Measurements from ENCODE around the gene DNAAF9.
A peak's percentile ranks its signal among the peaks of the same experiment; 100 is the strongest.

The DNAAF9 gene

DNA sequence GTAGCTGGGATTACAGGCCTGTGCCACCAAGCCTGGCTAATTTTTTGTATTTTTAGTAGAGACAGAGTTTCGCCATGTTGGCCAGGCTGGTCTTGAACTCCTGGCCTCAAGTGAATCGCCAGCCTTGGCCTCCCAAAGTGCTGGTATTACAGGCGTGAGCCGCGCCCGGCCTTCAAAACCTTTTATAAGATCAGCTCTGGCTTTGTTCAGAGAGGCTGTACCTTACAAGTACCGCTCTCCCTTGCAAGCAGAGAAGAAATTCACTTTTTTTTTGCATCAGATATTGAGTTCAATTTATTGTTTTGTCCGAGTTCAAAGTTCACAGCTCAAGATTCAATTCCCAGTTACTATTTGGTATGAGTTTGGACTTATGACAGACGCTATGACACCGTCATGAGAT is 1.9 kb upstream of the DNAAF9 start:
- DNase-seq, result no peak

DNA sequence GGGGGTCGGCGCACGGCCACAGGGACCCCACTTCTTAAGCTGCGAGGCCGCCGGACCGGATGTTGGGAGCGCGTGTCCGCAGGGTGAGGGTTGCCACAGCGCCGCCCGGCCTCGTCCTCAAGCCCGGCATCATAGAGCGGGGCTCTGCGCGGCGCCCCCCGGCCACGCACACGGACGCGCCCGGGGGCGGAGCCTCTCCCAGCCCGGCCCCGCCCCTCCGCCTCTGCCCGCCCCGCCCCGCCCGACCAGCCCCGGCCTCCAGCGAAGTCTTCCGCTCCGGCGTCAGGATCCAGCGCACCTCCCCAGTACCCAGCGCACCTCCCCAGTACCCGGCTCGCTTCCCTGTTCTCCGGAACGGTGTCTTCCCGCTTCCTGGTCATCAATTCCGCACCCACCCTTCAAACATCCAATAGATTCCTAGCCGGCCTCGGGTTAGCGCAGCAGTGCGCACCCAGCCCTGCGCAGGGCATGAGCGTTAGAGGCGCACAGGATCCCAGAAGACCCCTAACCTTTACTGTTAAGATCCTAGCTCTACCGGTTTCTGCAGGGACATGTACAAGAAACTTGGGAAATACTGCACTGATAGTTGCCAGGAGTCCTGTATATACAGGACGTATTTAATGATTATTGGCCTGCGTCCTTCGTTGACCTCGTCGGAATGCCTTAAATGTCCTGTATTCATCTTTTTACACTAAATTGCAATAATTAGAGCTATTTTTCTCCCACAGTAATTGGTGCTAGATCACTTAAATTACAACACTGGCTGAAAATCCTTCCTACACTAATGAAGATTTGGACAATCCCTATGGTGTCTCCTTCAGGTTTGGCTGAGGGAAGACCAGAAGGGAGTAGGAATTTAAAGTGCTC is 535 bp upstream of the DNAAF9 start:
- peak; percentile 75 for DNase-seq

DNA sequence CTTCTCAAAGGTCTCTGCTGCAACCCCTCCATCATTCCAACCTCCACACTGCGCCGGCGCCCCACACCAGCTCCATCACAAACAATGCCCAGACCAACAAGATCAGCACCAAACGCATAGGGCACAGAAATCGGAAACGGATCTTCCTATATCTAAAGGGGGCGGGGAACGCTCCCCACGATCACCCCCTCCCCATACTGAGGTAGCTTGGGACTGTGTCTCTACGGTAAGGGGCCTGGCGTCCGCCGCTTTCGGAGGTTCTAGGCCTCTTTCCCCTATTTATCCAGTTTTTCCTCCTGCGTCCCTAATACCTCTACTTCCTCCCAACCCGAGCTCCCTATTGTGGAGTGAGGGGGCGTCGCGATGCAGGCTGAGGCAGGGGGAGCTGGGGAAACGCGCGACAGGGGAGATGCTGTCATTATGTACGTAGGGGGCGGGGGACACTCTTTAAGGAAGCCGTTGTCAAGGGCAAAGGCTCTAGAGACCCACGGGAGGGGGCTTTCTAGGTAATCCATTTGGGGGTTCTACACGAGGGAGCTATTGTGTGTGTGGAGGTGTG is 909 bp downstream of the DNAAF9 start:
- peak; percentile 4 for DNase-seq

DNA sequence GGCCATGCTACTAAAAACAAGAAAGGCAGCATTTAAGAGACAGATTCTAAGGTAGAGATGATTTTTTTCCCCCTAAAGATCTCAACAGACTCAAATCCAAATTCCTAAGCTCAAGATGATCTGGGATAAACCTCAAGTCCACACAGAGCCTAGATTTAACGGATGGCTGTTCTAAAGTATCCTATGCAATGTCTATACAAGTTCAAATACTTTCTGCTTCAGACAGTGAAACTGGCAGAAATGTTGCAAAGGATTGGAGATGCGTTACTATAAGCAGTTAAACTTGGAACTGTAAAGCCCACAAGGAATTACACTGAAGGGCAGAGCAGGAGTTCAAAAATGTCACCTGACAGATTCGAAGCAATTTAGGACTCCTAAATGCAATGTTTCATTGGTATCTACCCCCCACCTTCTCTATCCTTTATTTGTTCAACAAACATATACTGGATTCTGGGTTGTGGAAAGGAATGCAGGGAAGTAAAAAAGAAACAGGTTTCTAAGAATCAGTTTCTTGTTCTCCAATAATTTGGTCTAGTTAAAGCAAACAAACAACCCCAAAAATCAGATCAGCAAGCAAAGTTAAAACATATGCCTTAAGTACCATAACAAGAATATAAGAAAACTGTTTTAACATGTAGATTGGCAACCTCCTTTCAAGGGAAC is 1.6 kb downstream of the DNAAF9 start:
- DNase-seq, result no peak

DNA sequence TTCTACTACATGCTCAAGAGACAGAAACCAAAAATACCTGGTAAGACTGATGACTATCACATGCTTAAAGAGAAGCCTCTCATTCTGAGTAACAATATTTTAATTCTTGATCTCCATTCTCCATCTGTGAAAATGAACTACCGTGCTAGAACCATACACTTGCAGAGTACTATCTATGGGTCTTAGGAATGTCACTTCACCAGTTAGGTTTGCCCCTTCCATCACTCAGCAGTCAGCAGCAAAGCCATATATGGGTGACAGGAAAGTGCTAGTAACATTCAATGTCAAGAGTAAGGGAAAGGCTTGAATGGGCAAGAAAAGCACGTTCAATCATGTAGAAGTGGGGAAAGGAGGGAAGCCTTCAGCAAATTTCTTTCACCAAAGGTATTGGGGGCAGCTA is 2.3 kb downstream of the DNAAF9 start:
- DNase-seq, result peak; percentile 3

DNA sequence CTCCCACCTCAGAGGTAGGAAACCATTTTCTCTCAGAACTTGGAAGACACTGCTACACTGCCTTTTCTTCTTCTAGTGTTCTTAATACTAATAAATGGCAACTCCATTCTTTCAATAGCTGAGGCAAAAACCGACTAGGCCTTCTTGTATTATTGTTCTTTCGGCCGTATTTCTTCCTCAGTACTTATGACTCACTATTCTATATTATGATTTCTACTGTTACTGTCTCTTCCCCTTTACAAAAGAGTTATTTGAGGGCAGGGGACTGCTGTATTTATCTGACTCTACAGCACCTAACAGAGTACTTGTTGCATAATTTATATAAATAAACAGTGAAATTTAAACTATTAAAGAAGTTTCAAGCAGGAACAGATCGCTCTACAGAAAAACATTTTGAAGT is 3.1 kb downstream of the DNAAF9 start:
- no peak for DNase-seq

DNA sequence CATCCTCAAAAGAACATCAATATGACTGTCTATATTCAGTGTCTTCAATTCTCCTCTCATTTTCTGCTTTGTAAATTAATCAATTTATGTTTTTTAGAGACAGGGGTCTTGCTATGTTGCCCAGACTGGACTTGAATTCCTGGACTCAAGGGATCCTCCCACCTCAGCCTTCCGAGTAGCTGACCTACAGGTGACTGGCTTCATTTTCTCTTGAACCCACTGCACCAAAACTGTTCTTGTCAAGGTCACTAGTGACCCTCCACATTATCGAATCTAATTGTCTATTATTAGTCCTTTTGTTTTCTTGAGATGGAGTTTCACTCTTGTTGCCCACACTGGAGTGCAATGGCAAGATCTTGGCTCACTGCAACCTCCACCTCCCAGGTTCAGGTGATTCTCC is 3.7 kb downstream of the DNAAF9 start:
- DNase-seq, result no peak

DNA sequence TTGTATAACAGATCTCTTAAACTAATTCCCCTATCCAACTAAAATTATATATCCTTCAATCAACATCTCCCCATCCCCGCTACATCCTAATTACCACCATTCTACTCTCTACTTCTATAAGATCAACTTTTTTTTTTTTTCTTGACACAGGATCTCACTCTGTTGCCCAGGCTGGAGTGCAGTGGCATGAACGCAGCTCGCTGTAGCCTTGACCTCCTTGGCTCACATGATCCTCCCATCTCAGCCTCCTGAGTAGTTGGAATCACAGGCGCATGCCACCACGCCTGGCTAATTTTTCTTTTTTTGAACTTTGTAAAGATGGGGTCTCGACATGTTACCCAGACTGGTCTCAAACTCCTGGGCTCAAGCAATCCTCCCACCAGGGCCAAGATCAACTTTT is 5.0 kb downstream of the DNAAF9 start:
- no peak for DNase-seq

DNA sequence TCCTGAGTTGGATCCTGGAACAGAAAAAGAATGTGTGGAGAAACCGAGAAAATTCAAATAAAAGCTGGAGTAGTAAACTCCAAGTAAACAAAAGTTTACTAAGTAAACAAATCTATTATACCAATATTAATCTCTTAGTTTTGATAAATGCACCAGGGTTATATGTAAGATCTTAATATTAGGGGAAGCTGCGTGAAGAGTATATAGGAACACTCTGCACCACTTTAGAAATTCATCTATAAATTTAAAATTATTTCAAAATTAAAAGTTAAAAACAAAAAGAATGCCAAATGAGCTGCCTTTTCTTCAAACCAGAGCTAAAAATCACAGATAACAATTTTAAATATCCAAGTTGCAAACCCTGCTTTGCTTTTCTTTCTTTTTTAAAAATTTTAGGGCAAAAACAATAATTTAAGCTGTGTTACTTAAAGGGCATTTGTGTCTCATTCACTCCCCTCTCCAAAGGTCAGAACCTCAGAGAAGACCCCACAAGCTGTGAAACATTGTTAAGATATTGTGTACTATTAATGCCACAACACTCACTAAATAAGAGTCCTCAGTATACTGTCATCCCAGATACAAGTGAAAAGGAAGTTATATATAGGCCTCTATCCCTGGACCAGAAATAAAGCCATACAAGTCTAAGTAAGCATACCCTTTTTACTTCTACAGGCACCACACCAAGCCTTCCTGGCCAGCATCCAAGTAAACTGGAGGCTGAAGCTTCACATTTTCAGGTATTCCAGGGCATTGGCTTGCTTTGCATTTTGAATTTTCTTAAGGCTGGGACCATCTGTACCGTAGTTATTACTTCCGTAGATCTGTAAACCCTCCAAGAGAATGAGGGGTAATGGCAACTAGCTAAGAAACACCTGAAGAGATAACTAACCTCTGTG is 7.0 kb downstream of the DNAAF9 start:
- no peak for DNase-seq

DNA sequence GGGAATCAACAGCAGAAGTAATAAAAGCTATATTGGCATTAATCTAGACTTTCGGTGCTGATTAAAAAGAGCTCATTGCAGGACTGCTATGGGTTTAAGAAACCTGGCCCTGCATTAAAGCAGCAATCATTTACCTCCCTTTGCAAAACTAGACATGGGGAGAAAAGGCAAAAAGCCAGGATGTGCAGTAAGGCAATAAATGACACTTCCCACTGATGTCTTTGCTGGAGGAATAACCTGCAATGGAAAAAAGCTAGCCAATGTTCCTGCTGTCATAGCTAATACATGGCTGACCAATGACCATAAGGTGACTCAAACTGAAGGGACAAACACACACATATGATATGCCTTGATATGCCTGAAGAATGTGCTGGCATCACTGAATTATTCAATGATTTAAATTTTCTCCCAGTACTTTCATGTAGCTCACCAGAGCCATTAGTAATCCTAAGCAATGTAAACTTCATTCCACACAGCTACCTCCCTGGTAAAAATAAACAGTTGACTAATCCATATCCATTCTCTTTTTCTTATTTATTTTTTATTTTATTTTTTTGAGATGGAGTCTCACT is 8.7 kb downstream of the DNAAF9 start:
- DNase-seq, result no peak

DNA sequence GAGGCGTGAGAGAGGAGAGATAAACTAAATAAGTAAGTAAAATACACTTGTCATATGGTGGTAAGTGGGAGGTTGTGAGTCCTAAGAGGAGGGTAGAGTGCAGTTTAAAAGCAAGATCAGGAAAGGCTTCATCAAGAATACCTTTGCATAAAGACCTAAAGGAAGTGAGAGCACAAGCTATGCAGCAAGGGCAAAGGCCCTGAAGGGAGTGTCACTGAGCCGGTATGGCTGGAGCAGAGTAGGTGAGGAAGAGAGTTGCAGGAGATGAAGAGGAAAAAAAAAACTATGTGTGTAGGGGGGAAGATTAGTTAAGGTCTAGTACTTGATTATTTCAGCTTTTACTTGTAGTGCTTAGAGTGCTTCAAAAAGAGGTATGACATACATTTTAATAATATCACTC is 11.0 kb downstream of the DNAAF9 start:
- no peak for DNase-seq

DNA sequence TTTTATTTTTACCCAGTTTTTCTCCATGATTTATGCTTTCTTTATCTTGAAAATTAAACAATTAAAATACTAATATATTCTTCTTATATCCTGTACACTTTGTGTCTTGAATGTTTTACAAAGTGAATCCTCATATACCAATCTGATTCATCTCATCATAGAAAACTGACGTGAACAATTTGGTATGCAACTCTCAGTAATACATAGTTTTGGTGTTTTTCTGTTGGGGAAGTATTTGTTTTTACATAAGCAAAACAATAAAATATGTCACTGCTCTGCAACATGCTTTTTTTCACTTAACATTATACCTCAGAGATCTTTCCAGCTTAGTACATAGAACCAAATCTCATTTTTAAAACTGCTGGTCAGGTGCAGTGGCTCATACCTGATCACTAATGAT is 14.7 kb downstream of the DNAAF9 start:
- no peak for DNase-seq

DNA sequence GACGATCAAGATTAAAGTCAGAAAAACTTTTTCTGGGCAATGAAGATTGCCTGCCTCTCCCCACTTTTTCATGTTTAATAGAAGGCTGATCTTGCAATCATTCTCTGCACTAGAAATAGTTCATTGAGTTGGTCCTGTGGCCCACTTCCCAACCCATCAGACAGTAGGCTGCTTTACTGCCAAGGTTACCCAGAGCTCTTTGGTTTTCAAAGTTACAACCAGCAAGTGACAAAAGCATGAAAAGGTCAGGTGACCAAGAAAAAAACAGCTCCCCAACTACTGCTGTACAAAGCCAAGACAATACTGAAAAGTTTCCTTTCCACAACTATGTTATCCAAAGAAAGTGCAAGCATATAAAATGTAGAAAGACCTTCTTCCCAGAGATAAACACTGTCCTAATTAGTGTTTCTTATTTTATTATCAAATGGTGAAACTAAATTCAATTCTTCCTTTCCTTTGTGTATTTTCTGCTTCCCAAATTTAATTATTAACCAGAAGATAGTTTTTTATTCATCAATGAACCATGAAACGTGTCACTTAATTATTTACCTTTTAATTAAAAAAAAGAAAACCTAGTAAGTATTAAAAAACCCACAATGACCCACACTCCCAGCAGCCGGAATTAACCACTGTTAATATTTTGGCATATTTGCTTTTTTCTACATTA is 16.6 kb downstream of the DNAAF9 start:
- no peak for DNase-seq

DNA sequence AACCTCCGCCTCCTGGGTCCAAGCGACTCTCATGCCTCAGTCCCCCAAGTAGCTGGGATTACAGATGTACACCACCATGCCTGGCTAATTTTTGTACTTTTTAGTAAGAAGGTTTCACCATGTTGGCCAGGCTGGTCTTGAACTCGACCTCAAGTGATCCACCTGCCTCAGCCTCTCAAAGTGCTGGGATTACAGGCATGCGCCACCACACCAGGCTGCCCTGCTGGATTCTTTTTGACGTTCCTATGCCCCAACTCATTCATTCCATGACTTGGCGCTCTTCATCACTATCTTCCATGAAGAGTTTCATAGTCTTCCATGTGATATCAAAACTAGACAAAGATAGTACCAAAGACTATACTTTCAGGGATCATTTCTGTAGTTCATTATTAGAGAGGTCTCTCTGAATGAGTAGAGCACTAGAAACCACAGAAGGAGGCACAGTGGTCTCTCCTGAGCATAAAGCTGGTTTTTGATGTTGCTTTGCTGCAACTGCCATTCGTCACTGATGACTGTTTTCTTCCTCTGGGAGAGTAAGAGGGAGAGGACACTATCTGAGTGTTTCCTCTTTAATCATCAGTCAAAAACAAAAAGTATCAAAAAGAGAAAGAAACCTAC is 23.5 kb downstream of the DNAAF9 start:
- peak; percentile 91 for DNase-seq

DNA sequence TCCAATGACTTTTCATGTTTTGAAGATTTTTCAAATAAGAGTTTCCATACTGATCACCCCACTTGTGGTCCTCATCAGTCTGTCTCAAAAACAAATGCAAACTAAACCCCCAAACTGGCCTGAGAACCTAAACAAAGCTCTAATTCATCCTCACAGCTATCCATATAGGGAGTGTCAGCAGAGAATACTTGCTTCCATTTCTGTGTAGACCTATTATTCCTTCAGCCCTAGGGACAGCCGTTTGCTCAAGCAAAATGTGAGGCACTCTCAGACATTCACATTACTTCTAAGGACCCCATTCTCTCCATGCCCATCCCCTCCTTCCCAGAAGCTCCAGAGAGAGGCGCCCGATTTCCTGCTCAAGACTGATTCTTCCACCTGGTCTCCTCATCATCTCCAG is 24.6 kb downstream of the DNAAF9 start:
- no peak for DNase-seq

DNA sequence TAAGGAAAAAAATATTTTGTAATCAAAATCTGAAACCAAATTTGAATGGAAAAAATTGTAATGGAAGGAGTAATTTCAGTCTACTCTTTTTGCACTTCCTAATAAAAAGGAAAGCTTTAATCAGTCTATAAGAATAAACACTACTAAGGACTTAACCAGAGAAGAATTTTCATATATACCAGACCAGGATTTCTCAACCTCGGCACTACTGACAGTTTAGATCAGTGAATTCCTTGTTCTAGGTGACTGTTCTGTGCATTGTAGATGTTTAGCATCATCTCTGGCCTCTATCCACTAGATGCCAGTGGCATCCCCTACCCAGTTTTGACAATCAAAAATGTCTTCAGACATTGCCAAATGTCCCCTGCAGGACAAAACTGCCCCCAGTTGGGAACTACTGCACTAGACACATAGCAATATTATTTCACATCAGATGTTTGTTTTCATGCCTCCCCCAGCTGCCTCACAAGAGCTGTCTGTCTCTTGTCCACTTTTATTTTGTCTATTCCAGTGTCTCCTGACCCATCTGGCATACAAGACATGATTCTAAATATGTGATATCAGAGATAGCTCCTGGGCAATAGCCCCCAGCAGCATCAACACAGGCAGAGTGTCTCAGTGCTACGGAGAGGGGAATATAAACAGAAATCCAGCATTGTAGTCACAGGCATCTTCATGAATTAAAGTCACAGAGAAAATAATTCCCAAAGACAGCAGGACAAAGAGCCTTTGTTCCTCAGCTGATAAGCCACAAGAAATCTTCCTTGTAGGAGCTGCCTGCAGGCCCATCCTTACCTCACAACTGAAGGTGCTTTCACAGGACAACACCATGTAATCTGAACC is 27.0 kb downstream of the DNAAF9 start:
- DNase-seq, result no peak

DNA sequence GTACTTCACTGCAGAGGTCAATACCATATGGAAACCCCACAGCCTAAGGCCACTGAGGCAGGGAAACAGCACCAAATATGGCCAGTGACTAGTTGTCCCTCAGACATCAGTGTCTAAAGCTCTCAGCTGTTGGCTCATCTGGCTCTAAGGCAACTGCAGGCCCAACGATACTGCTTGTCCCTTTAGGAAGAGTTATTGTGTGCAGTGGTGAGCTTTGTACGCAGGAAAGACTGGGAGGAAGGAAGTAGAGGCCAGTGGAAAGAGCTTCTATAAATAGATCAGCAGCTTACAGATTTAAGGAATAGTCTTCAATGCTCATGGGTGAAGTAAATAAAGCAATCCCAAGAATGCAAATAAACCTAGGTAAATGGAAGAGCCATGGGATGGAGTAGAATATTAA is 29.3 kb downstream of the DNAAF9 start:
- DNase-seq, result no peak

DNA sequence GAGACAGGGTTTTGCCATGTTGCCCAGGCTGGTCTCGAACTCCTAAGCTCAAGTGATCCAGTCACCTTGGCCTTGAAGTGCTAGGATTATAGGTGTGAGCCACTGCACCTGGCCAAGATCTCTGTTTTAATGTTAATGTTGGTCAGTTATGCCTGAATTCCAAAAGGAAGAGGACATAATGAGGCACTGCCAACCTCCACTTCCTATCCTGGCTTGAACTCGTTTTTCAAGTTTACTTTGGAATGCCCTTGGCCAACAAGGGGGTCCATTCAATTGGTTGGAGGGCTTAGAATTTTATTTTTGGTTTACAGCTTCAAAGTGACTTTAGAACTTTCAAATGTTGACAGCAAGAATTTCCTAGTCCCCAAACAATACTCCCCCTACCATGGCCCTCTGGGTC is 29.8 kb downstream of the DNAAF9 start:
- DNase-seq, result no peak

DNA sequence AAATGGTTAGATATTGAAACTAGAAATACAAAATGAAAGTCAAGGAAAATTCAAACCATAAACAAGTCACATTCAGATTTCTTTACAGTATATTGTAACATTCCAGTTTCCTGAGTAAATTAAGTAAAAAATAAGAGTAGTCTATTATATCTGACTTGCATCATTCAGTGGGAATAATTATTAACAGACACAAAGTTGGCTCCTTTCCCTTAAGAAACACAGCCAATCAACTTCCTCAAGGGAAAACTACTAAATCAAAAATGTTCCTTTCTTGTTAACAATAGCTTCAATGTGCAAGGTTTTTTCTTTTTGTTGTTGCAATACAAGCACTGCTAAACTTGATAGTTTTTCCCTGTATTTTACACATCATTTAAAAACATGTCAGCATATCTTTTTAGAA is 33.2 kb downstream of the DNAAF9 start:
- no peak for DNase-seq

DNA sequence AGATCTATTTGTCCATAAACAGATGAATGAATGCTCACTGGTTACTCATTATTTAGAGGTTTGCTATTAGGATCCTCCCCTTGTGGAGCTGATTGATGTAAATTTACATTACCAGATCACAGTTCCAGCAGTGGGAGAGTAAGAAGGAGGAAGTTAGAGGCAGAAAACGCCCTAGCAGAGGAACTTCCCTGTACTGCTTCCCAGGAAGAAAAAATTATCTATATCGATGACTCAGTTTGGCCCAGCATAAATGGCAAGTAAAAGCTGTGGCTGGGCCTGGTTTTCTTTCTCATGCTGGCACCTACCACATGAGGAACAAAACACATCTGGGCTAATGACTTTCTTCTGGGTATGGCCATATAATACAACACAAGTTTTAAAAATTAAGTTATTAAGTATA is 35.7 kb downstream of the DNAAF9 start:
- DNase-seq, result no peak

DNA sequence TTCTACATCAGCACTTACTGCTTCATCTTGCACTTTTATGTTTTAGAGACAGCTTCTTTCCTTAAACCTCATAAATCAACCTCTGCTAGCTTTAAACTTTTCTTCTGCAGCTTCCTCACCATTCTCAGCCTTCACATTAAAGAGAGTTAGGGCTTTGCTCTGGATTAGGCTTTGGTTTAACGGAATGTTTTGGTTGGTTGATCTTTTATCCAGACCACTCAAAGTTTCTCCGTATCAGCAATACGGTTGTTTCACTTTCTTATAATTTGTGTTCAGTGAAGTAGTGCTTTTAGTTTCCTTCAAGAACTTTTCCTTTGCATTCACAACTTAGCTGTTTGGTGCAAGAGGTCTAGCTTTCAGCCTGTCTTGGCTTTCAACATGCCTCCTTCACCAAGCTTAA is 40.4 kb downstream of the DNAAF9 start:
- DNase-seq, result no peak
